ENCODE measurements around the gene TEX53.

- no peak for TF ChIP-seq CTCF (IDR thresholded peaks at IDR 0.05)
- TF ChIP-seq POLR2A (IDR thresholded peaks at IDR 0.05) = no peak
Measured at GRCh38 chr9:114688379-114688778, 30.8 kb upstream of the TEX53 start.

All from lower leg skin (tissue), 3 donors.